ENCODE results near the gene USH1G. TPM values are rescaled to one million over a fixed set of nuclear protein-coding genes. Genes with fewer than 3 reads are reported as not detected.

Gene USH1G
- polyA plus RNA-seq, 4 donors: 0.69 to 0.91 (median 0.74) TPM

DNA sequence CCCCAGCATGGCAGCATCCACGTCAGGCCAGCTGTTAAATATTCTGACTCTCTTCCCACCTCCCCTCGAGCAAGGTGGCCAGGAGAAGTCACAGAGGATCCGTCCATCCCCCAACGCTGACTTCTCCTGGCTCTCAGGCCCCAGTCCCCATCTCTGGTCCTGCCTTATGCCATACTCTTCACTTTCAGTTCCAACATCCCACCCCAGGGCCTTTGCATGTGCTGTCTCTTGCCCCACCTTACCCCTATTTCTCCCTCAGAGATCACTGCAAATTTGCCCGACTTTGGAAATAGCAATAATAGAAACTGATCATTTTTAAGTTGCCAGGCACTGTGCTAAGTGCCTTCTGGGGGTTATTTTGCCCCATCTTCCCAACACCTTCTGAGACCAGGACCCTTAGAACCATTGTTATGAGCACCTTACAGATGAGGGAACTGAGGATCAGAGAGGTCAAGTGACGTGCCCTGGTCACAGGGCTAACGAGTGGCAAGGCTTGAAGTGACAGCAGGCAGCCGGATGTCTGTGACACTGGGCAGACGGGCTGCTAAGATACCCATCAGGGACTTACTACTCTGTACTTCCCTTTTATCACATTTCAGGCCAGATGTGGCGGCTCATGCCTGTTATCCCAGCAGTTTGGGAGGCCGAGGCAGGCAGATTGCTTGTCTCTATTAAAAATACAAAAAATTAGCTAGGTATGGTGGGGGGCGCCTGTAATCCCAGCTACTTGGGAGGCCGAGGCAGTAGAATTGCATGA lies 31.8 kb upstream of the USH1G start:
- DNase-seq (ENCODE audit: low read depth in 4 of 4, low spot score in 3 of 4): no peak

DNA sequence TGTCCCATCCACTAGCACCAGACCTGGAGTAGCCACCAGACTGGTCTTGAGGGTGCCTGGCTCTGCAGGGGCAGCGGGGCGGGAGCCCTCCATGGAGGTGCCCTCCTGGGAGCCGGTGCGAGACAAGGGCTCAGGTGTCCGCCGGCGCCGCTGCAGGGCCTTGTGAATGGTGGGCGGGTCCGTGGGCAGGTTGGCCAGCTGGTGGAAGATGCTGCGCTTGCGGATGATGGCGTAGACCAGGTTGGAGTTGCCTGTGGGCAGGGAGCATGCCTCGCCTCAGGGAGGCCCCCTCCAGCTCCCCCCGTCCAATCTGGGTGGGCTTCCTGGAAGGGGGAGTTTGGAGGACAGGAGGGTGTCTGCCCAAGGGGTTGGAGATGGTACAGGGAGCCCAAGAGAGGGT lies 31.1 kb upstream of the USH1G start:
- no peak for DNase-seq (ENCODE audit: low read depth in 4 of 4, low spot score in 3 of 4)

DNA sequence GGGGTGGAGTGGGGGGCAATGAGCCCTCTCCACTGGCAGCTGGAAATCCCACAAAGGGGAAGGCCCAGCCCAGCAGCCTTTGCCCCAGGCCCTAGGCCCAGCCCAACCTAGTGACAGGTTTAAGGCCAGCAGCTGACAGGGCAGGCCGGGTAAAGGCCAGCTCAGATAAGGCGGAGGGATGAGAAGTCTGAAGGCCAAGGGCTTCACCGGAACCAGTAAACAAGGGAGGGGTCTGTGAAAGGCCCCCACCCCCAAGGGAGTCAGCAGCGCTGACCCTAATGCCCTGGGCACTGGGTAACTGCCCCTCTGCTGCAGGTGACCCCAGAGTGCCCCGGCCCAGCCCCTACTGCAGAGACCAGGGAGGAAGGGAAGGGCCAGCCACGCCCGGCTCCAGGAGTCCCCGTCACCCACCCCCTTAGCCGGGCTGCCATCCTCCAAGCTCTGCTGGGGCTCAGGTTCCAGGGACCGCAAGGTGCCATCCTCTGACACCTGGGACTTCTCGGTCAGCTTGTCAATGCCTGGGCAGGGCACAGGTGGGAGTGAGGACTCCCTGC lies 30.2 kb upstream of the USH1G start:
- DNase-seq (ENCODE audit: low read depth in 4 of 4, low spot score in 3 of 4): no peak

DNA sequence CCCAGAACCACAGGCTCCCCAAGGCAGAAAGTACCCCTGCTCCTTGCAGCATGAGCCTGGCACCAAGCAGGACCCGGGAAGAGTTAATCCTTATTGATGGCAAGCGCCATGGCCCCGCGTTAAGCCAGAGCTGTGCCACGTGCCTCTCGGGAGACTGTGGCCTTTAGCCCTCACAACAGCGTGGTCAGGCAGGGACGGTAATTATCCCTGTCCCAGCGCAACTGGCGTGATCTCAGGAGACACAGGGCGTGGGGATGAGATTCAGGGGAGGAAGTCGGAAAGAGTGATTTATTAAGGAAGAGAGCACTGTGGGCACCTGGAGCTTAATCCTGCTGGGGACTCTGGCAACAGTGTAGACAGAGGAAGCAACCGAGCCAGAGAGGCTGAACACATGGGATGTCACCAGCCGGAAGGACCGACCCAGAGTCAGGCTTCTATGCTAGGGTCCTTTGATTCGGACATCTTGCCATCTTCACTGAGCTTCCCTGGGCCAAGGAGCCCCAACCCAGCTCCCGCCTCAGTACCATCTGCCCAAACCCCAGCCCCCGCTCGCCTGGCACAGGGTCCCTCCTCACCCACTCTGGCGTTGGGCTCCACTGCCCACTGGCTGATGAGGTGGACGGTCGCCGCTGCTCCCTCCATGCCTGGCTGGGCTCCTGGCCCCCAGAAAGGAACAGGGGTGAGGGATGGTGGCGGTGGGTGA lies 29.5 kb upstream of the USH1G start:
- DNase-seq (ENCODE audit: low read depth in 4 of 4, low spot score in 3 of 4): no peak

- no peak for DNase-seq (ENCODE audit: low read depth in 4 of 4, low spot score in 3 of 4)
Observed at GRCh38 chr17:74951680-74952421, 28.8 kb upstream of the USH1G start.

DNA sequence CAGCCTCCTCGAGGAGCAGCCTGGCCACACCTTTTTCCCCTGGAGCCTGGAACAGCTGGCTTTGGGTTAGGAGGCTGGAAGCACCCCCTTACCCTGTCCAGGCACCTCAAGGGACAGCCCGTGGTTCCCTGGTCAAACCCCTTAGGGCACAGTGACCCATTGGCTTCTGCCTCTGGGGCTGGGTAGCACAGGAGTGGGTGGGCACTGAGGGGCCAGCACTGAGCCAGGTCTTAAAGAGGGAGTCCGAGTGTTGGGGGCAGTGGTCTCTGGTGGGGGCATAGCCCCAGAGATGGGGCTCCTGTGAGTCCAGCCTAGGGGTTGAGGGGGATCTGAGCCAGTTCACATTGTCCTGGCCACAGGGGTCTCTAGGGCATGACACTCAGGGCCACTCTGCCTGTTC lies 28.0 kb upstream of the USH1G start:
- DNase-seq (ENCODE audit: low read depth in 4 of 4, low spot score in 3 of 4): no peak

GRCh38 chr17:74950207-74950606 lies 27.2 kb upstream of the USH1G start:
- DNase-seq (ENCODE audit: low read depth in 4 of 4, low spot score in 3 of 4): no peak

DNA sequence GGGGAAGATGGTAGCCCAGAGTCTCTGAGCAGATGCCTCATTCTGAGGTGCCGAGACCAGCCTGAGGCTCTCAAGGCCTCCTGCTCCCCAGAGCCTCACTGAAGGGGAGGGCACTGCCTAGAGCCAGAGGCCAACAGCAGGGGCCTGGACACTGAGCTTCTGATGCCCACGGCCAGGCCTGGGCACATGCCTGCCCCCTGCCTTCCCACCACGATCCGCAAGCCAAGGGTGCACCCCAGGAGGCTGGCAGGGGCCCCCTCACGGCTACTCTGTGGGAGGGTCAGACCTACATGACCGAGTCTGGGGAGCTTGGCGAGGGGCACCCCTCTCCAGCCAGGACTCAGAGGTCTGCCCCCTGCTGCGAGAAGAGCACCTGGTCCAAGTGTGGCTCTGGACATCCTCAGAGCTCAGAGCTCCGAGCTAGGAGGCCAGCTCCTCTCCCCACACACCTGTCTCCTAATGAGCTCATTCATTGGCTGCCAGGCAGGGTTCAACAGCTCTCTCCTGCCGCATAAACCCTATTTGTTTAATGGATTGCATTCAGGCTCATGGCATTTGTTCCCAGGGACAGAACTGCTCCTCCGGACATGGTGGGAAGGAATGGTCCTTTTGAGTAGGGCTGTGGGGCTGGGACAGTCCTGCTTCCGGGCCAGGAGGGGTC lies 26.5 kb upstream of the USH1G start:
- DNase-seq (ENCODE audit: low read depth in 4 of 4, low spot score in 3 of 4): no peak

DNA sequence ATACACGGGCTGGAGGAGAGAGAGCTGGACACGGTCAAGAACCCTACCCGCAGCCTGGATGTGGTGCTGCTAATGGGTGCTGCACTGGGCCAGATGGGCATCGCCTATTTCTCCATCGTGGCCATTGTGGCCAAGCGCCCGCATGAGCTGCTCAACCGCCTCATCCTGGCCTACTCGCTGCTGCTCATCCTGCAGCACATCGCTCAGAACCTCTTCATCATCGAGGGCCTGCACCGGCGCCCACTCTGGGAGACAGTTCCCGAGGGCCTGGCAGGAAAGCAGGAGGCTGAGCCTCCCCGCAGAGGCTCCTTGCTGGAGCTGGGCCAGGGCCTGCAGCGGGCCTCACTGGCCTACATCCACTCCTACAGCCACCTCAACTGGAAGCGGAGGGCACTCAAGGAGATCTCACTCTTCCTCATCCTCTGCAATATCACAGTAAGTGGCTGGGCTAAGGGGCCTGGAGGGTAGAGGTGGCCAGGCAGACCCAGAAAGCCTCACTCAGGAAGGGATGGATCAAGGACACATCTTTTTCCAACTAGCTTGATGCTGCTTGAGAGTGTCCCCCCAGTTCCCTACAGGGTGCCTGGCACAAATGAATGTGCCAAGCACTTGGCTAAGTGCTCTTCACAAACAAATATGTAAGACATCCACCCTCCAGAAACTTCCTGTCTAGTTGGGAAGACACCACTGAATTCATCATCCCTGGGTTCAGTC lies 24.1 kb upstream of the USH1G start:
- no peak for DNase-seq (ENCODE audit: low read depth in 4 of 4, low spot score in 3 of 4)

DNA sequence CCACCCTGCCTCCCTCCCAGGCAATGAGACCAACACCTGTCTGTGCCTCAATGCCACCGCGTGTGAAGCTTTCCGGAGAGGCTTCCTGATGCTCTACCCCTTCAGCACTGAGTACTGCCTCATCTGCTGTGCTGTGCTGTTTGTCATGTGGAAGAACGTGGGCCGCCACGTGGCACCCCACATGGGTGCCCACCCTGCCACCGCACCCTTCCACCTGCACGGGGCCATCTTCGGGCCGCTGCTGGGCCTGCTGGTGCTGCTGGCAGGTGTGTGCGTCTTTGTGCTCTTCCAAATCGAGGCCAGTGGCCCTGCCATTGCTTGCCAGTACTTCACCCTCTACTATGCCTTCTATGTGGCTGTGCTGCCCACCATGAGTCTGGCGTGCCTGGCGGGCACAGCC lies 23.6 kb upstream of the USH1G start:
- no peak for DNase-seq (ENCODE audit: low read depth in 4 of 4, low spot score in 3 of 4)

DNA sequence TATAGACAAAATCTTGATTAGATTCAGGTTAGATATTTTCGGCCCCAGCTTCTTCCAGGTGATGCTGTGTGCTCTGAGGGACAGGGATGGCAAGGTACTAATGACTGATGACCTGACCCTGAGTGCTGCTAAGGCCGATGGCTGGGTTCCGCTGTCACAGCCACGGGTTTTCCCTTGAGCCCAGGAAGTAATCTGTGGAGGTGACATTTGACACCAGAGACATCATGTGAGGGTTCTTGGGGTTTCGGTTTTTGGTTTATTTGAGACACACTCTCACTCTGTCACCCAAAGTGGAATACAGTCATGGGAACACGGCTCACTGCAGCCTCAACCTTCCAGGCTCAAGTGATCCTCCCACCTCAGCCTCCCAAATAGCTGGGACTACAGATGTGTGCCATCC lies 22.5 kb upstream of the USH1G start:
- DNase-seq (ENCODE audit: low read depth in 4 of 4, low spot score in 3 of 4): no peak

- DNase-seq (ENCODE audit: low read depth in 4 of 4, low spot score in 3 of 4): no peak
Observed at GRCh38 chr17:74943808-74944522, 20.9 kb upstream of the USH1G start.

DNA sequence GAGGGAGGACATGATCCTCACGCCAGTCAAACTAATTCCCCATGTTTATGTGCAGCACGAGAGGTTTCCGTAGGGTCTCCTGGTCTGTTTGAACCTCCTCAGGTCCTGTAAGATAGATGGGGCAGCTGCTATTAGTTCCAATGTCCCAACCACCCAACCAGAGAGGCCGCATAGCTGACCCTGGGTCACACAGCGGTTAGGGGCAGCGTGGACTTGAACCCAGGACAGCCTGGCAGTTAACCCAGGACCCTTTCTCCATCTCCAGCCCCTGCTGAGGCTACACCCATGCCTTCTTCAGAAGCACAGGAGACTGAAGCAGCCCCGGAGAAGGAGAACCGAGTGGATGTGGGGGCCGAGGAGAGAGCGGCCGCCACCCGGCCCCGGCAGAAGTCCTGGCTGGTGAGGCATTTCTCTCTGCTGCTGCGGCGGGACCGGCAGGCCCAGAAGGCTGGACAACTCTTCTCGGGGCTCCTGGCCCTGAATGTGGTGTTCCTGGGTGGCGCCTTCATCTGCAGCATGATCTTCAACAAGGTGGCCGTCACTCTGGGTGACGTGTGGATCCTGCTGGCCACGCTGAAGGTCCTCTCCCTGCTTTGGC lies 18.2 kb upstream of the USH1G start:
- no peak for DNase-seq (ENCODE audit: low read depth in 4 of 4, low spot score in 3 of 4)

DNA sequence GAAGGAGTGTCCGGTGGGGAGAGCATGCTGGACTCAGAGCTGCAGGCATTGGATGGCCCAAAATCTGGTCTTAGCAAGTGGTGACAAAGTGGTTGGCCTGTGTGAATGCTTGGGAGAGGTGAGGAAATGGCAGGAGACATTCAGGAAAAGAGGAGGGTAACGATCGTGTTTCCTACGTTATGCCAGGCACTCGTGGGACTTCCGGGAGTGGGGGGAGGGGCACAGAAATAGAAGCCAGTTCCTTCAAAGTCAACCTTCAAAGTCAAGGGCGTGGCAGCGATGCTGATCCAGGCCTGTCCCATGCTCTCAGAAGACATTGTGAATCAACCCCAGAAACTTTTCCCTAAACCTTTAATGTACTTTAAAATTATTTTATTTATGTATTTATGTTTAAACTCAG lies 16.5 kb upstream of the USH1G start:
- no peak for DNase-seq (ENCODE audit: low read depth in 4 of 4, low spot score in 3 of 4)

GRCh38 chr17:74938194-74938950 lies 15.3 kb upstream of the USH1G start:
- no peak for DNase-seq (ENCODE audit: low read depth in 4 of 4, low spot score in 3 of 4)

GRCh38 chr17:74937064-74938051 lies 14.3 kb upstream of the USH1G start:
- no peak for DNase-seq (ENCODE audit: low read depth in 4 of 4, low spot score in 3 of 4)

- no peak for DNase-seq (ENCODE audit: low read depth in 4 of 4, low spot score in 3 of 4)
Observed at GRCh38 chr17:74936470-74936799, 13.4 kb upstream of the USH1G start.
